Measurements from ENCODE around the gene GTF3C2.

Gene GTF3C2

DNA sequence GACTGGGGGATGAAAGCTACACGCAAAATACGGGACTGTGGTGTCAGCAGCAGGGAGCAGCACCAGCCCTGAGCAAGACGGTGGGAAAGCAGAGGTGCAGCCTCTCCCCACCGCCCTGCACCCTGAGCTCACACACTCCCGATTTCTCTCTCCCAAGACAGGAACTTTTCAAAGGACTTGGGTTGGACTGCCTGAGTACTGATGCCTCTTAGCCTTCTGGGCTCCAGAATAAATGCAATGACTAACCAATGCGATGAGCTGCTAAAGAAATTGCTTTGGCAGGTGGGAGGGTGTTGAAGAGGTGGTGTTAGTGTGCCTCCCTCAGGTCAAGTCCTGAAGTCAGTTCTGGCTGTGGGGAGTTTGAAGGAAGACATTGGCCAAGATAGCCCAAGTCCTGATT lies 64.7 kb downstream of the GTF3C2 start:
- no peak for DNase-seq

- no peak for DNase-seq
Measured at GRCh38 chr2:27290549-27290948, 66.0 kb downstream of the GTF3C2 start.

- no peak for DNase-seq
Measured at GRCh38 chr2:27288610-27289009, 68.0 kb downstream of the GTF3C2 start.

DNA sequence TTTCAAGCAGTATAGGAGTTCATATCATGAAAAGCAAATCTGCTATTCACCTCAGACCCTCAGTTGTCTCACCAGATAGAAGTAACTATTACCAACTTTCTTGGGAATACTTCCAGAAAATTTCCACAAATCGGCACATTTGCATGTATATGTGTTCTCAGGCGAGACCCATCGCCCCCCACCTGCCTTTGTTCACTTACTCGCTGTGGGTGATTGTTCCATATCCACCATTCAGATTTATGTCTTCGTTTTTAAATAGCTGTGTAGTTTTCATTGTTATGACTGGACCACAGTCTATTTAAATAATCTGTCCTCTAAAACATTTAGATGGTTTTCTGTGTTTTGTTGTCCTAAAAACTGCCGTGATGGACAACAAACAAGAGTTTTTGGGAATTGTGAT lies 71.1 kb downstream of the GTF3C2 start:
- DNase-seq = no peak

GRCh38 chr2:27284996-27285395 lies 71.6 kb downstream of the GTF3C2 start:
- DNase-seq = no peak

- no peak for DNase-seq
Measured at GRCh38 chr2:27282892-27283291, 73.7 kb downstream of the GTF3C2 start.

DNA sequence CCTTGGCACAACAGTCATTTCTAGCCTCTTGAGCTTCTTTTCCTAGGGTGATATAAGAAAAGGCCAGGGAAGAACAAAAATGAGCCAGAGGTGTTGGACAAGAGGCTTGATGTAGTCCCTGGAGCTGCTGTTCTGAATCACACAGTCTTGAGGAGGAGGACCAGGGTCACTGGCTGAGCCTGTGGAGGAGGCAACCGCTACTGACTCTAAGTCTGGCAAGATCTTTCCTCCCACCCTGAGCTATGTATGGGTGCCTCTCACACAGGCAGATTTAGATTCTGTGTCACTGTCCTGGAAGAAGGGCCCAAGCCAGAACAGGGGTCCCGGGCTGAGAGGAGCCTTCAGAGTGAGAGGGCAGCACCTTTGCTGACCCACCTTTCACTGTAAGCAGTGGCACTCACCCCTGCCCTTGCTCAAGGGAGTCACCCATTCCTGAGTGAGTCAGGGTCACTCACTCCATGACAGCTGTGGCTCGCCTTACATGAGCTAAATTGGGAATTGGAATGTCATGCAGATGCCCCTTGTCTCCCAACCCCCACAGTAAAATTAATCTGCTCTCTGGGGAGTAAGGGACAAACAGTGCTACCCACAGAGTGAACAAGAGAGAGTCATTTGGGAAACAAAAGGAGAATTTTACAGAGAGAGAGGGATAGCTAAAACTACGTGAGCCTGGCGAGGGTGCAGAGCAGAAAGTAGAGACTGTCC lies 74.6 kb downstream of the GTF3C2 start, which contains the start of gene TRIM54:
Gene TRIM54, plus strand, starts transcription at position 575 of the 705 bp plus-strand sequence. CDS start 303 bp downstream, outside the sequence.
- DNase-seq = no peak

DNA sequence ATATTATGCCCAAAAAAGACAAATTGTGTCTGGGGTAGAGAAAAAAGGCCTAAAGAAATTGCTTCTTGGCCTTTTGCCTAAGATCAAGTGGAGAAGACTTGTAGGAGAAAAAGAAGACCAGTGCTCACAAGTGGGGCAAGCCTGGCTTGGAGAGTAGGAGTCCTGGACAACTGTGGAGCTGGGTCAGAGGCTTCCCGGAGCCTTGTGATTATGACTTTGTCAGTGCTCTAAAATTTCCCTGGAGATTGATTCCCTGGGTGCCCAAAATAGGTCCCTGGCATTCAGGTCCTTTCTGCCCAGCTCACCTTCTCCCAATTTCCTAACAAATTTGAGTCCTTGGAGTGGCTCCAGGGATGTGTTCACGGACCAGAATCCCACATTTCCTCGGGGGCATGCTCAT lies 75.1 kb downstream of the GTF3C2 start:
- DNase-seq = no peak

DNA sequence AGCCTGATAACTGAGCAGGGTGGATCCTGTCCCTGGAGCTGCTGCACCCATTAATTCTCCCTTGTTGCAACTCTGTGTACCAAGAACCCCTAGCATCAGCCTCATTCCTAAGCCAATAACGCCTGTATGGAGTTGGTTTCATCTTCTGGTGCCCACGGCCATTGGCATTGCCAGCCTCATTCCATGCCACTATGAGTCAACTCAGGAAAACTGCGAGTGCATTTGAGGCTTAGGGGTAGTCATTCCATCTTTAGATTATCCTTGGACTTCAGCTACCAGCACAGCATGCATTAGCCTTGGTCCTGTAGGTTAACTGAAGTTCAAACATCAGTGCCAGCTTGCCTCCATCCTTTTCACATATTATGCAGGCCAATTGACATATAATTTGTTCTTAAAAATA lies 75.7 kb downstream of the GTF3C2 start:
- no peak for DNase-seq

DNA sequence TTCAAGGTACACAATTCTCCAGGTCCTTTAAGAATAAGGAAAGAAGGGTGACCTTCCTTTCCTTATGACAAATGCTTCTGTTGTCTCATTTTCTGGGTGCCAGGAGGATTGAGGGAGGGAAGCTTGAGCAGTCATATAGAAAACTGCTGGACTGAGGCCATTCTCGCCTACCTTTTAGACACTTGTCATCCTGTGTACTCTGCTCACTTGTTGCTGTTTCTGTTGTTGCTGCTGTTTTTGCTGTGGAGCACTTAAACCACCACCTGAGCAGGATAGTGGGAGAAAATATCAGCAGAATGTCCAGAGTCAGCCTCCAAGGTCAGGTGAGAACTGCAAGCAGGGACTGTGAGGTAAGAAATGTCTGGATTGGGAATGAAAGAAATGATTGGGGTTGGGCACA lies 78.6 kb downstream of the GTF3C2 start:
- no peak for DNase-seq
